Stomach (tissue), 4 donors: ENCODE results near the gene RAB43.

Source experiments
- CTCF ChIP-seq, 7 experiments: fragments of 450-650 bp in 4 of 7; fragments of 200-600 bp in 3 of 7; sonication (generic) in 3 of 7; IDR thresholded peaks; one replicate each; pipeline ENCODE4 v1.5.1; 2016 to 2019; ENCODE audit warnings: antibody characterized with exemption in 7 of 7, control low read depth in 2 of 7, mild to moderate bottlenecking in 1 of 7
- EP300 ChIP-seq: sonication (generic); formaldehyde crosslinking; IDR thresholded peaks from one replicate; pipeline ENCODE4 v1.6.1; 2017; ENCODE audit warnings: antibody characterized with exemption
- POLR2A ChIP-seq, 4 donors: fragments of 450-650 bp; IDR thresholded peaks; one replicate each; pipeline ENCODE4 v1.6.1; 2016; ENCODE audit warnings: antibody characterized with exemption in 4 of 4, control low read depth in 2 of 4, mild to moderate bottlenecking in 1 of 4, moderate library complexity in 1 of 4
- POLR2AphosphoS5 ChIP-seq, 3 donors: sonication (generic); formaldehyde crosslinking; IDR thresholded peaks; one replicate each; pipeline ENCODE4 v1.6.1; 2016; ENCODE audit warnings: antibody characterized with exemption in 3 of 3

GRCh38 chr3:129077222-129077621 is 44.4 kb downstream of the RAB43 start:
- TF ChIP-seq CTCF (IDR thresholded peaks at IDR 0.05) (no peak), POLR2AphosphoS5 (IDR thresholded peaks at IDR 0.05) (peak in 2 of 3 donors; percentile 63 to 72), EP300 (no peak), POLR2A (IDR thresholded peaks at IDR 0.05) (no peak)
